IgD-negative memory B cell (primary cell): ENCODE data around the gene EEFSEC. TPM values are rescaled to one million over a fixed set of nuclear protein-coding genes. Genes with fewer than 3 reads are reported as not detected.
"Not testable (repeated sequence)": the region's sequence is repeated elsewhere in the genome, so short reads cannot be mapped to it uniquely, and the experiment has no call there.

Source experiments
- H3K27ac Mint-ChIP-seq, 3 donors: one replicate each; pipeline ENCODE4 v1.8.0; 2020 to 2022; ENCODE audit warnings: mild to moderate bottlenecking in 3 of 3, mixed read lengths in 3 of 3, moderate library complexity in 1 of 3
- H3K27me3 Mint-ChIP-seq: one replicate; pipeline ENCODE4 v1.8.0; 2021; ENCODE audit warnings: mixed read lengths
- H3K36me3 Mint-ChIP-seq: one replicate; pipeline ENCODE4 v1.8.0; 2020; ENCODE audit warnings: mild to moderate bottlenecking, mixed read lengths
- H3K4me1 Mint-ChIP-seq, 3 donors: one replicate each; pipeline ENCODE4 v1.8.0; 2020 to 2022; ENCODE audit warnings: mixed read lengths in 3 of 3, mild to moderate bottlenecking in 1 of 3
- H3K4me3 Mint-ChIP-seq, 4 donors: one replicate each; pipeline ENCODE4 v1.8.0; 2020 to 2022; ENCODE audit warnings: mild to moderate bottlenecking in 4 of 4, mixed read lengths in 4 of 4, moderate library complexity in 3 of 4
- H3K9me3 Mint-ChIP-seq, 3 donors: one replicate each; pipeline ENCODE4 v1.8.0; 2020 to 2021; ENCODE audit warnings: mixed read lengths in 3 of 3, mild to moderate bottlenecking in 1 of 3
- polyA plus RNA-seq: library from polyadenylated mRNA; unstranded; fragments of 300-500 nt; fragmentation: Illumina TruSeq; gene quantifications from one replicate; pipeline ENCODE4 v1.2.3, GENCODE V29; 2021

Gene EEFSEC
- polyA plus RNA-seq, 1 donor from 2014 or later: 23.1 TPM

DNA sequence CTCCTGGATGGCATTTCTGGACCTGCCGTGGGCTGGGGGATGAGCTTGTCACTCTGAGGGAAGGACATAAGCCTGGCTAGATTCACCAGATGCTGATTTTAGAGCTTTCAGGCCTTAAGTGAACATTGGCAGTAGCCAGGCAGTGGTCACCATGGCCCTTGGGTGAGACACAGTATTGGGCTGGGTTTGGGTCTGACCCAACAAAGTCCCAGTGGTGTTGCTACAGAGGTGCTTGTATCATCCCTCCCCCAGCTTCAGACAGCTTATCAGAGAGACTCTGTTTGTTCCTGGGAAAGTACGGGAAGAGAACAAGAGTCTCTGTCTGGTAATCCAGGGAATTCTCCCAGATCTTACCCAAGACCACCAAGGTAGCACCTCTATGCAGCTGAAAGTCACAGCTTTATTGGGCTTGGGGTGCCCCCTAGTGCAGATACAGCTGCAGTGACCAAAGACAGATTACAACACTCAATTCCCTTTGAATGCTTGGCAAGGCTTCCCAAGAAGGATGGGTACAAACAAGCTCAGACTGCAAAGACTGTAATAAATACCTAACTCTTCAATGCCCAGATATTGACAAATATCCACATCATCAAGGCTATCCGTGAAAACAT lies 19.9 kb upstream of the EEFSEC start:
- Mint-ChIP-seq H3K9me3 (peaks cover 0 to 2% (median 0%) of the 10 kb centered on the region in 3 donors), H3K36me3 (no peaks in the 10 kb centered on the region), H3K4me3 (no peak overlapping the region), H3K4me1 (peaks cover 0 to 4% (median 0%) of the 10 kb centered on the region in 3 donors), H3K27me3 (peaks cover 2% of the 10 kb centered on the region), H3K27ac (no peak overlapping the region)

DNA sequence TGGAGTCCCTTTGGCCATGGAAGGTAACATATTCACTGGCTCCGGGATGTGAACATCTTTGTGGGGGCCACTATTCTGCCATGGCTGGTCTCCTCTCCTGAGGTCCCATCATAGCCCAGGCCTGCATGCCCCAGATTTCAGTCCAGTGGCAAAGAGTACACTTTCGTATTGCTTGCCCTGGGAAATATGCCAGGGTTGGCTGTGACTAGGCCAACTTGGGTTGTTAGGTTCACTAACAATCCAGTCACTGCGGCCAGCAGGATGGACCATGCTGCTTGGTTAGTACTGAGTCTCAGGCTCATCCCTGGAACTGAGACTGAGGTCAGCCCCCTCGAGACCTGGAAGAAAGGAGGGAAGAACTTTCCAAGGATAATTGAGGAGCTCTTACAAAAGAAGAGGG lies 9.8 kb upstream of the EEFSEC start:
- H3K27me3 Mint-ChIP-seq: no peaks in the 10 kb centered on the region
- peaks cover 2% of the 10 kb centered on the region for H3K36me3 Mint-ChIP-seq
- H3K4me1 Mint-ChIP-seq: no peaks in the 10 kb centered on the region
- no peak overlapping the region for H3K27ac Mint-ChIP-seq
- H3K4me3 Mint-ChIP-seq: no peak overlapping the region
- H3K9me3 Mint-ChIP-seq: no peaks in the 10 kb centered on the region

DNA sequence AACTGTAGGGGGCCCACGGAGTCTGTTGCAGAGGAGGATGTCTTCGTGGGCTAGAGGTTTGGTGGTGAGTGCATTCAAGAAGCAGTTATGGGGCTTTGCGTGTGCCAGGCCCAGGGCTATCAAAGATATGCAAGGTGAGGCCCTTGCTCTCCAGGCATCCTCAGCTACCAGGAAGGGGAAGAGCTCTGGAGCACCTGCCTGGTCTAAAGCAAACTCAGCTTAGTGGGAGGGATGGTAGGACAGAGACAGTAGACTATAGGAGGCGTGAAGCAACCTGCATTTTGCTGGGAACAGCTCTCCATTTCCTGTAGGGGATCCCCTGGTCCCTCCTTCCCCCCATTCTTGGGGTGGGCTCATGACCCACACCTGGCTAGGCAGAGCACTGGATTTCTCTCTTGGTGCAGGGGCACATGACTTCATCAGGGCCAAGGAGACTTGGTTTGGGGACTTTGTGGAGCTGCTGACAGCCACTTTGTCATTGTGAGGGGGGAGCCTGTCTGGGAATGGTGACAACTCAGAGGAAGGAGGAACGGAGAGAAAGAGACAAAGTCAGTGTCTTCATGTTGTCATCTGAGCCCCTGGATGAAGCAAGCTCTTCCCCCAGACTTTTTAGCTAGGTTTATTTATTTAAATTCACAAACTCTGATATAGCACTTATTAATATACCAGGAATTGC lies 8.6 kb upstream of the EEFSEC start:
- H3K36me3 Mint-ChIP-seq: peaks cover 2% of the 10 kb centered on the region
- no peaks in the 10 kb centered on the region for H3K27me3 Mint-ChIP-seq
- no peak overlapping the region for H3K4me3 Mint-ChIP-seq
- H3K9me3 Mint-ChIP-seq: no peaks in the 10 kb centered on the region
- no peaks in the 10 kb centered on the region for H3K4me1 Mint-ChIP-seq
- no peak overlapping the region for H3K27ac Mint-ChIP-seq

DNA sequence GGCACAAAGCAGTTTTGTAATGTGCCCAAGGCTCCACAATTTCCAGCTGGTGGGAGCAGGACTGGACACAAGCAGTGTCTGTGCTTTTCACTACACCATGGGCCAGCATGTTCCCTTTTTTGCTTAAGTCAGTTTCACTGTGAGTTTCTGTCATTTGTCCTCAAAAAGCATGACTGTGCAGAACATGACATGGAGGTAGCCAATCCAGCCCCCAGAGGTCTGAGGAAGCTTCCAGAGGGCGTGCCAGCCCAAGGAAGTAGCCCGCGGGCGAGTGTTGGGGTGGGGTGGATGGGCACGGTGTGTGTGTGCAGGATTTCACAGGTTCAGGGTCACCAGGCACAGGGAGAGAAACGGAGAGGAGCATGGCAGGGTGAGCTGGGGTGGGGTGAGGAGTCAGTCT lies 8.0 kb upstream of the EEFSEC start:
- no peaks in the 10 kb centered on the region for H3K27me3 Mint-ChIP-seq
- peak overlapping the region in 1 of 3 donors; percentile 75 for H3K27ac Mint-ChIP-seq
- H3K9me3 Mint-ChIP-seq: no peaks in the 10 kb centered on the region
- no peak overlapping the region for H3K4me3 Mint-ChIP-seq
- H3K36me3 Mint-ChIP-seq: peaks cover 2% of the 10 kb centered on the region
- H3K4me1 Mint-ChIP-seq: no peaks in the 10 kb centered on the region

DNA sequence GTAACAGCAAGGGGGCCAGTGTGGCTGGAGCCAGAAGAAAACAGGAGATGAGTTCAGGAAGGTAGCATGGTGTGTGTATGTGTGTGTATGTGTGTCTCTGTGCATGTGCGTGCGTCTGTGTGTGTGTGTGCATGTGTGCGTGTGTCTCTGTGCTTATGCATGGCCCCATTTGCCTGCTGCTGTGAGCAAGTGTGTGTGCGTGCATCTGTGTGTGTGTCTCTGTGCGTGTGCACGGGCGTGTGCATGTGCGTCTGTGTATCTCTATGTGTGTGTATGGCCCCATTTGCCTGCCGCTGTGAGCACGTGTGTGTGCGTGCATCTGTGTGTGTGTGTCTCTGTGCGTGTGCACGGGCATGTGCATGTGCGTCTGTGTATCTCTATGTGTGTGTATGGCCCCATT lies 7.1 kb upstream of the EEFSEC start:
- no peaks in the 10 kb centered on the region for H3K9me3 Mint-ChIP-seq
- H3K4me1 Mint-ChIP-seq: no peaks in the 10 kb centered on the region
- H3K27ac Mint-ChIP-seq: no peak overlapping the region
- no peaks in the 10 kb centered on the region for H3K27me3 Mint-ChIP-seq
- peaks cover 2% of the 10 kb centered on the region for H3K36me3 Mint-ChIP-seq
- no peak overlapping the region for H3K4me3 Mint-ChIP-seq

DNA sequence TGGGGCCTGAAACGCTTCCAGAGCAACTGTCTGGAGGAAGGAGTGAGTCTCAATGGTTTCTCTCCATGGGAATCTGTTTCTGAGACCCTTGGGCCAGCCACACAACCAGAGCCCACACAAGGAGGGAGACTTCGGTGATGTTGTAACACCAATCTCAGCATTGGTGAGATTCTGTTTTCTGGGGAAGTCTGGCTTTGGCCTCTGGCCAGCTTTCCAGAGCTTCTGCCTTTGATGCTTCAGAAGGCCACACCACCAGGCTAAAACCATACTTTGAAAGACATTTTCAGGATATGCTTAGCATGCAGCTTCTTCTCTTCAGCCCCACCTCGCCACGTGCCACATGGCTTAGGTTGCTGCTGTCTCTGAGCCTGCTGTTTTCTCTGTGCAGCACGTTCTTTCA lies 3.6 kb upstream of the EEFSEC start:
- peaks cover 4 to 11% (median 7%) of the 10 kb centered on the region in 3 donors for H3K4me1 Mint-ChIP-seq
- H3K27ac Mint-ChIP-seq: no peak overlapping the region
- no peaks in the 10 kb centered on the region for H3K9me3 Mint-ChIP-seq
- H3K36me3 Mint-ChIP-seq: peaks cover 2% of the 10 kb centered on the region
- no peak overlapping the region for H3K4me3 Mint-ChIP-seq
- H3K27me3 Mint-ChIP-seq: no peaks in the 10 kb centered on the region

DNA sequence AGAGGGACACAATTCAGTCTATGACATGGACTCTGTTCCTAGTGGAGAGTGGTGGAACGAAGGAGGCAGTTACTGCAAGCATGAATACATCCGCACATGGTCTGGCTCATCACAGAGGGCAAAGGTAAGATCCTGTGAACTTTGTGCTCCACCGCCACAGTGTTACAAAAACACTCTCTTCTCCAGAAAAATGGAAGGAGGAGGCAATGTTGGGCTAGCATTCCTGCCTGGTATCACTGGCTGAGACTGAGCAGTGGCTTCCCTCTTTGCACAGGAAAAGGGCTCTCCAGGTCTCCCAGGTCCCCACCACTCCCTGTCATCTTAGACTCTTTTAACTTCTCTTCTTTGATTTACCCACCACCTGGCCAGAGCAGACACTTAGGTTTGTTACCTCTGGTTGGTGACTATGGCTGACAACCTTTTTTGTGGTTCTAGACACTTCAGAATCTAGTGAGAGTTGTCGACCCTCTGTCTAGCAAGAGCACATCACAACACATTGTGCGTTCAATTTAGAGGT lies 1.5 kb upstream of the EEFSEC start:
- no peaks in the 10 kb centered on the region for H3K27me3 Mint-ChIP-seq
- H3K4me3 Mint-ChIP-seq: peak overlapping the region in 3 of 4 donors; percentile 12 to 83 (median 82)
- H3K9me3 Mint-ChIP-seq: no peaks in the 10 kb centered on the region
- peaks cover 4% of the 10 kb centered on the region for H3K36me3 Mint-ChIP-seq
- H3K27ac Mint-ChIP-seq: peak overlapping the region in 1 of 3 donors; percentile 74
- H3K4me1 Mint-ChIP-seq: peaks cover 8 to 14% (median 13%) of the 10 kb centered on the region in 3 donors

DNA sequence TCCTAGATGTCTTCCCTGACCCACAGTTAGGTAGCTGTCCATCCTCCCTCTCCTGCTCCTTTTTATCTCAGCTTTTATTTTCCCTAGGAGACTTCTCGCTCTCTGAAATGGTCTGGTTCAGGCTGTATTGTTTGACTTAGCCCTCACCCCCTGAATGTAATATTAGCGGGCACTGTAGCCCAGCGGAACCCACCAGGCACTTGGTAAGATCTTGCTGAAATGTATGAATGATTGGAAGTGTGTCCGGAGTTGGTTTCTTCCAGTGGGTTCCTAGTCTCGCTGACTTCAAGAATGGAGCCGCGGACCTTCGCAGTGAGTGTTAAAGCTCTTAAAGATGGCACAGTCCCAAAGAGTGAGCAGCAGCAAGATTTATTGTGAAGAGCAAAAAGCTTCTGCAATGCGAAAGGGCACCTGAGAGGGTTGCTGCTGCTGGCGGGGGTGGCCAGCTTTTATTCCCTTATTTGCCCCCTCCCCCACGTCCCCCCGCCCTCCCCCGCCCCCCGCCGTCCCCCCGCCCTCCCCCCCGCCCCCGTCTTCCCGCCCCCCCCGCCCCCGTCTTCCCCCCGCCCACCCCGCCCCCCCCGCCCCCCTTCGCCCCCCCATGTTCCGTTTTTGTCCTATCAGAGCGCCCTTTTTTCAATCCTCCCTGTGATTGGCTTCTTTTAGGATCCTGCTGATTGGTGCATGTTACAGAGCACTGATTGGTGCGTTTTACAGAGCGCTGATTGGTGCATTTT lies 694 bp upstream of the EEFSEC start:
- Mint-ChIP-seq H3K4me1 (peaks cover 8 to 14% (median 13%) of the 10 kb centered on the region in 3 donors), H3K27me3 (no peaks in the 10 kb centered on the region), H3K36me3 (peaks cover 4% of the 10 kb centered on the region), H3K9me3 (no peaks in the 10 kb centered on the region), H3K27ac (peak overlapping the region; percentile 74 to 97 (median 94)), H3K4me3 (peak overlapping the region; percentile 82 to 98 (median 92))

DNA sequence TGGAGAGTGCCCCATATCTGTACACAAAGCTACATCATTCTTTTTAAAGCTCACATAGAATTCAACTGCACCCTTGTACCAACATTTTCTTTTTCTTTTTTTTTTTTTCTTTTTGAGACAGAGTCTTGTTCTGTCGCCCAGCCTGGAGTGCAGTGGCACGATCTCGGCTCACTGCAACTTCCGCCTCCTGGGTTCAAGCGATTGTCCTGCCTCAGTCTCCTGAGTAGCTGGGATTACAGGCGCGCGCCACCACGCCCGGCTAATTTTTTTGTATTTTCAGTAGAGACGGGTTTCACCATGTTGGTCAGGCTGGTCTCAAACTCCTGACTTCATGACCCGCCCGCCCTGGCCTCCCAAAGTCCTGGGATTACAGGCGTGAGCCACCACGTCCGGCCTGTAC lies 1.1 kb downstream of the EEFSEC start:
- H3K9me3 Mint-ChIP-seq, H3K27me3 Mint-ChIP-seq: not testable (repeated sequence)
- H3K4me1 Mint-ChIP-seq: peaks cover 8 to 17% (median 14%) of the 10 kb centered on the region in 3 donors

DNA sequence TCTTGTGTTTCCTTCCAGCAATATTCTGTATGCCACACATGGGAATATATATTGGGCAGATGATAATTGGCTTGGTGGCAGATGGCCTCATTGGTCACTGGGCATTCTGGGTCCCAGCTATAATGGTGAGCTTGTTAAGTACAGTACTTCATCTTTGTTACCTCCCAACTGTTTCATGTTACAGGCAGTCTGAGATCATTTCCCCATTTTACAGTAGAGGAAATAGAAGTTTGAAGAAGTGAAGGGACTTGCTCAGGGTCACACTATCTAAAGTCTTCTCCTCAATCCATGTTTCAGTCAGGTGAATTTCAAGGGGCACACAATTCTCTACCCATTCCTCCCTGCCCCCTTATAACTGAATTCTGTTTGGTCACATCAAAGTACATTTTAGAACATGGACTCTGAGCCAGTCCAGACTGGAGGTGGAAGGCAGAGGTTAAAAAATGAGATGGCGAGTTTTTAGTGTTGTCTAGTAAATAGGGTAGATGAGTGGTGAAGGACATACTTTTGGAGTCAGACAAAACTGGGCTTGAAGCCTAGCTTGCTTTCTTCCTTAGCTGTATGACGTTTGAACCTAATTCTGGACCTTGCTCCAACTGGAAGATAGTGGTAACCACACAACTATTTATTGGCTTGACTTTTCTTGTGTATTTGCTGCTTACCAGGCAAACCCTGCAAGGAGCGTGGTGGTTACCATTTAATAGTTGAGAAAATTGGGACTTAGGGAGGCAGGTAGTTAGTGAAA lies 2.5 kb downstream of the EEFSEC start:
- H3K4me3 Mint-ChIP-seq: peak overlapping the region in 2 of 4 donors; percentile 3 to 30
- H3K27ac Mint-ChIP-seq: no peak overlapping the region
- peaks cover 8 to 20% (median 16%) of the 10 kb centered on the region in 3 donors for H3K4me1 Mint-ChIP-seq
- peaks cover 7% of the 10 kb centered on the region for H3K36me3 Mint-ChIP-seq
- no peaks in the 10 kb centered on the region for H3K27me3 Mint-ChIP-seq
- no peaks in the 10 kb centered on the region for H3K9me3 Mint-ChIP-seq

More for the DNA sequence above, 1.1 kb downstream of the EEFSEC start:
- Mint-ChIP-seq H3K4me3 (peak overlapping the region; percentile 82 to 98 (median 92)), H3K27ac (peak overlapping the region; percentile 74 to 97 (median 94))
- H3K36me3 Mint-ChIP-seq: not testable (repeated sequence)

DNA sequence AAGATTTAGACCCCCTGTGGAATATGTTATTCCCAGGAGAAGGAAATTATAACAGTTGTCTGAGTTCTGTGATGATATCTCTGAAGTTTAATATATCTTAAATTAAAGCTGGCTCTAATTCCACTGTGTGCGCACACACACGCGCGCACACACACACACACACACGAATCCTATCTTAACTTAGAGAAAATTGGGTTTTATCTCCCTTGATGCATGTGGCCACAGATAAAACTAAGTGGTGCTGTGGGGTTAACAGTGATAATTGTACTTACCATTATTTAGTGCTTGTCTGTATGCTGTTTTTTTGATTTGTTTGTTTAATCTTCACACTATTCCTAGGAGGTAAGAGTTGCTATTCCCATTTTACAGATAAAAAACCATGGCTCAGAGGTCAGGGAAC lies 7.4 kb downstream of the EEFSEC start:
- Mint-ChIP-seq H3K27me3 (no peaks in the 10 kb centered on the region), H3K36me3 (peaks cover 18% of the 10 kb centered on the region), H3K27ac (no peak overlapping the region), H3K9me3 (no peaks in the 10 kb centered on the region), H3K4me1 (peaks cover 4 to 14% (median 6%) of the 10 kb centered on the region in 3 donors), H3K4me3 (no peak overlapping the region)

DNA sequence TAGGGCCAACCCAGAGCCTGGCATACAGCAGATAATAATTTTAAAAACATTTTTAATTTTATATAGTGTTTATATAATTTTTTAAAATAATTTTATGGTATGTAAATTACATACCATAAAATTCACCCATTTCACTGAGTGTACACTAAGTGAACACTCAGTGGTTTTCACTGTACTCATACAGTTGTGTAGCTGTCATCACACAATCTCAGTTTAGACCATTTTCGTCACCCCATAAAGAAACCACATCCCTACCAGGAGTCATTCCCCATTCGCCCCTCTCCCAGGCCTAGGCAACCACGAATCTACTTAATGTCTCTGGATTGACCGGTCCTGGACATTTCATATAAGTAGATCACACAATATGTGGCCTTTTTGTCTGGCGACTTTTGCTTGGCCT lies 10.2 kb downstream of the EEFSEC start:
- Mint-ChIP-seq H3K27ac (no peak overlapping the region), H3K36me3 (peaks cover 17% of the 10 kb centered on the region), H3K9me3 (no peaks in the 10 kb centered on the region)

DNA sequence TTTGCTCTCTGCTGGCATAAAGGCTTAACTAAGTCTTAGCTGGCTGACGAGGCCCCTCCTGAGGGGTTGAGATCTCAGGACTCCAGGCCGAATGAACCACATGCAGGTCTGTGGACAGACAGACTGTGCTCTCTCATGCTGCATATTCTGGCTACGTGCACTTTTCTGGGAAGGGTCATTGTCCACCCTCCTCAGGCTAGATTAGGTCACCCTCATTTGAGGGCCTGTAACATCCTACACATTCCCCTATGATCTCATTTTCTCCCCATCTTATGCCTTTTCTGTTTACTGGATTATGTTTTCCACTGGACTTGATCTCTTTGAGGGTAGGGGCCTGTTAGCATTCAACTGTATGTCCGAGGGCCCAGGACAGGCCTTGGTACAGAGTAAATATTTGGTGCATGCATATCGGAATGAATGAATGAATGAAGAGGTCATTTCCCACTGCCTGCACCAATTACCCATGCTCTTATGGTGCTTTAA lies 13.7 kb downstream of the EEFSEC start:
- no peak overlapping the region for H3K27ac Mint-ChIP-seq
- H3K27me3 Mint-ChIP-seq: no peaks in the 10 kb centered on the region
- peaks cover 13% of the 10 kb centered on the region for H3K36me3 Mint-ChIP-seq
- peaks cover 2 to 9% (median 8%) of the 10 kb centered on the region in 3 donors for H3K4me1 Mint-ChIP-seq
- H3K4me3 Mint-ChIP-seq: no peak overlapping the region
- H3K9me3 Mint-ChIP-seq: no peaks in the 10 kb centered on the region

More for the DNA sequence above, 10.2 kb downstream of the EEFSEC start:
- H3K4me3 Mint-ChIP-seq: no peak overlapping the region
- H3K27me3 Mint-ChIP-seq: no peaks in the 10 kb centered on the region
- peaks cover 3 to 9% (median 7%) of the 10 kb centered on the region in 3 donors for H3K4me1 Mint-ChIP-seq

DNA sequence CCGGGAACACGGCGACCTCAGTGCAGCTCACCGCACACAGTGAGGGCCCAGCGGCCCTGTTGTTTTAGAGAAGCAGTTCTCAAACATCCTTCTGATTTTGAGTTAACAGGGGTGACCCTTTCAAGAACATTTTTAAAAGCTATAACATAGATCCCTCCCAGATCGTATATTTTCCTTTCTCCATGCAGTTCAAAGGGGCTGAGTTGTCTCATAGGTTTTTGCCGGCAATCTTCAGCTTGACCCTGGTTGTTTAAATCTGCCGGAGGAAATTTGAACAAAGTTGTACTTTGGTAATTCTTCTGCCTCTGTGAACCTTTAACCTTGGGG lies 14.3 kb downstream of the EEFSEC start:
- Mint-ChIP-seq H3K27me3 (no peaks in the 10 kb centered on the region), H3K4me3 (no peak overlapping the region), H3K4me1 (peaks cover 2 to 9% (median 8%) of the 10 kb centered on the region in 3 donors), H3K9me3 (no peaks in the 10 kb centered on the region), H3K27ac (no peak overlapping the region), H3K36me3 (peaks cover 10% of the 10 kb centered on the region)
